LoVo (cell line): ENCODE measurements around the gene DPP7.

Experiments used
- DNase-seq: peaks from one replicate; pipeline ENCODE4 v3.0.0-alpha.2; 2016; ENCODE audit warnings: low spot score

DPP7 gene

GRCh38 chr9:137114613-137115393 lies at the start of gene DPP7:
DPP7 (minus strand) TSS chr9:137114733; CDS start chr9:137114713, 20 bp downstream.
- peak; percentile 75 for DNase-seq

- no peak for DNase-seq
Measured at GRCh38 chr9:137163805-137164204, 49.3 kb upstream of the DPP7 start.

DNA sequence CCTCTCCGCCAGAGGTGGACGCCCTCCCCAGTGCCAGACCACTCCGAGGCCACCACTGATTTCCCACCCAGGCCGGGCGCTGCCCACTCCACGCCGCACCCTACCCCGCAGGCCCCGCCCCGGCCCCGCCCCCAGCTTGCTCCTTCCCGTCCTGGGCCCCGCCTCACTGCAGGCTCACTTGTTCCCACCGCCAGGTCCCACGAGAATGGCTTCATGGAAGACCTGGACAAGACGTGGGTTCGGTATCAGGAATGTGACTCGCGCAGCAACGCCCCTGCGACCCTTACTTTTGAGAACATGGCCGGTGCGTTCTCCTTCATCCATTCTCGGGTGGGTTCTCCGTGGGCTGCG lies 48.8 kb upstream of the DPP7 start:
- no peak for DNase-seq

DNA sequence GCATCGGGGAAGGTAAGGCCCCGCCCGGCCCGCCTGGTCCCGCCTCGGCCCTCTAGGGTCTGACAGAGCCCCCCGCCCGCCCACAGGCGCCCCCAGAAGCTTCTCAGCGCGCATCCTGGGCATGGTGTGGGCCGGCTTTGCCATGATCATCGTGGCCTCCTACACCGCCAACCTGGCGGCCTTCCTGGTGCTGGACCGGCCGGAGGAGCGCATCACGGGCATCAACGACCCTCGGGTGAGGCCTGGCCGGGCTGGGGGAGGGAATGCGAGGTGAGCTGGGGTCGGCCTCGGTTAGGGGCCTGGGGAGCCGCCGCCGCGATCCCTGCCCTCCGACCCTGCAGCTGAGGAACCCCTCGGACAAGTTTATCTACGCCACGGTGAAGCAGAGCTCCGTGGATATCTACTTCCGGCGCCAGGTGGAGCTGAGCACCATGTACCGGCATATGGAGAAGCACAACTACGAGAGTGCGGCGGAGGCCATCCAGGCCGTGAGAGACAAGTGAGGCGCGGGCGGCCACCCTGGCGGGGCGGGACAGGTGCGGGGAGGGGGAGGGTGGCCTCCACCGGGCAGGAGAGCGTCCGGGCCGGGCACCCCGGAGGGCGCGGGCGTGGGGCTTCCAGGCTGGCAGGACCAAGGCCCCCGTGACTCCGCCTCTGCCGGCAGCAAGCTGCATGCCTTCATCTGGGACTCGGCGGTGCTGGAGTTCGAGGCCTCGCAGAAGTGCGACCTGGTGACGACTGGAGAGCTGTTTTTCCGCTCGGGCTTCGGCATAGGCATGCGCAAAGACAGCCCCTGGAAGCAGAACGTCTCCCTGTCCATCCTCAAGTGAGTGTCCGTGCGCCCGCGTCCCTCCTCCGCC lies 48.2 kb upstream of the DPP7 start:
- no peak for DNase-seq

DNA sequence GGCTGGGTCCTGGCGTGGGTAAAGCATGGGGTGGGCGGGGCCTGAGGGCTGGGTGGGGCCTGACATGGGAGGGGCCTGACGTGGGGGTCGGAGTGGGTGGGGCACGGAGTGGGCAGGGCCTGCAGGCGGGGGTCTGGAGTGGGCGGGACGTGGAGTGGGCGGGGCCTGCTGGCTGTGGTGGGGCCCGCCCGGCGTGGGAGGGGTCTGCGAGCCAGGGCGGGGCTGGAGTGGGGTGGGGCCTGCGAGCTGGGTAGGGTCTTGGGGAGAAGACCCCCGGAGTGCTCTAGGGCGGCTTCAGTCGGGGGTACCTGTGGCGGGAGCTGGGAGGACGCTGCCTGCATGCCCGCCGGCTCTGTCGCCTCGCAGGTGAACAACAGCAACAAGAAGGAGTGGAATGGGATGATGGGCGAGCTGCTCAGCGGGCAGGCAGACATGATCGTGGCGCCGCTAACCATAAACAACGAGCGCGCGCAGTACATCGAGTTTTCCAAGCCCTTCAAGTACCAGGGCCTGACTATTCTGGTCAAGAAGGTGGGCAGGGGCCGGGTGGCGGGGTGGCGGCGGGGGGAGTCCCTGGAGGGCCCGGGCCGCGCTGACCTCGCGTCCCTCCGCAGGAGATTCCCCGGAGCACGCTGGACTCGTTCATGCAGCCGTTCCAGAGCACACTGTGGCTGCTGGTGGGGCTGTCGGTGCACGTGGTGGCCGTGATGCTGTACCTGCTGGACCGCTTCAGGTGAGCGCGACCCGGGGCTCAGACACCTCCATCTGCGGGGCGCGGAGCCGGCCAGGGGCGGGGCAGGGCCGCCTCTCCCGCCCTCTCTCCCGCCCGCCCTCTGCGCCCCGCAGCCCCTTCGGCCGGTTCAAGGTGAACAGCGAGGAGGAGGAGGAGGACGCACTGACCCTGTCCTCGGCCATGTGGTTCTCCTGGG lies 47.3 kb upstream of the DPP7 start:
- DNase-seq: no peak

GRCh38 chr9:137160716-137161557 lies 46.4 kb upstream of the DPP7 start:
- no peak for DNase-seq

GRCh38 chr9:137160054-137160425 lies 45.5 kb upstream of the DPP7 start:
- no peak for DNase-seq

DNA sequence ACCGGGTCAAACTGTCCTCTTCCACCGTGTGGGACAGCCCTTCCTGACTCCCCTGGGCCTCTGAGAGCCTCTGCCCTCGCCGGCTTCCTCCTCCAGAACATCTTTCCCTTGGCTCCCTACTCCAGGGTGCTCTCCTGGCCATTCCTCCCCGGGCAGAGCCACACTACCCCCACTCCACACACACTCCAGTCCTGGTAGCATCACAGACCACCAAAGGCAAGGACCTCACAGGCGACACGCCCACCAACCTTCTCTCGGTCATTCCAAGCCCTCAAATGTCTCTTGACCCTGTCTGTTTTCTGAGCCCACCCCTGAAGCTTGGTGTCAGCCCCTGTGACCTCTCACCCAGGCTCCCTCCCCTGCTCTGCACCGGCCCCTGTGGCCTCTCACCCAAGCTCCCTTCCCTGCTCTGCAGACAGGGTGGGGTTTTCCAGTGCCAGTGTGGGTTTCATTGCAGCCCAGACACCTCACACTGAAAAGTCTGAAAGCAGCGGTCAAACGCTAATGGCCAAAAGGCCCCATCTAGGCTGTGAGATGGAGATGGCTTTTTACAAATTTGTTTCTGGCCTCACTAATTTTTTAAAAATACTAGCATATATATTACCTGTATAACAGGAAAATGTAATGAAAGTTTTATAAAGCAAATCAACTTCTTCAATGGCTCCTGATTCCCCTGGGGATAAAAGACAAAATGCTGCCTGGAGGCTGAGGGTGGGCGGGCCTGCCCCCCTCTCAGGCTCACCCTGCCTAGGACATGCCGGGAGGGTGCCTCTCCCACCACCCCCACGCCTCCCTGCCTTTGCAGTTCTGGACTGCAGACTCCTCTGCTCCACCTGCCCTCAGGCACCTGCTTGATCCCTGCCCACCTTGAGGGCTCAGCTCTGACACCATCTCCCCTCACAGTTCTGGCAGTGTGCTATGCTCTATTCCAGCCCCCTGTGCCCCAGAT lies 44.8 kb upstream of the DPP7 start:
- no peak for DNase-seq

- no peak for DNase-seq
Measured at GRCh38 chr9:137158625-137159024, 44.1 kb upstream of the DPP7 start.

DNA sequence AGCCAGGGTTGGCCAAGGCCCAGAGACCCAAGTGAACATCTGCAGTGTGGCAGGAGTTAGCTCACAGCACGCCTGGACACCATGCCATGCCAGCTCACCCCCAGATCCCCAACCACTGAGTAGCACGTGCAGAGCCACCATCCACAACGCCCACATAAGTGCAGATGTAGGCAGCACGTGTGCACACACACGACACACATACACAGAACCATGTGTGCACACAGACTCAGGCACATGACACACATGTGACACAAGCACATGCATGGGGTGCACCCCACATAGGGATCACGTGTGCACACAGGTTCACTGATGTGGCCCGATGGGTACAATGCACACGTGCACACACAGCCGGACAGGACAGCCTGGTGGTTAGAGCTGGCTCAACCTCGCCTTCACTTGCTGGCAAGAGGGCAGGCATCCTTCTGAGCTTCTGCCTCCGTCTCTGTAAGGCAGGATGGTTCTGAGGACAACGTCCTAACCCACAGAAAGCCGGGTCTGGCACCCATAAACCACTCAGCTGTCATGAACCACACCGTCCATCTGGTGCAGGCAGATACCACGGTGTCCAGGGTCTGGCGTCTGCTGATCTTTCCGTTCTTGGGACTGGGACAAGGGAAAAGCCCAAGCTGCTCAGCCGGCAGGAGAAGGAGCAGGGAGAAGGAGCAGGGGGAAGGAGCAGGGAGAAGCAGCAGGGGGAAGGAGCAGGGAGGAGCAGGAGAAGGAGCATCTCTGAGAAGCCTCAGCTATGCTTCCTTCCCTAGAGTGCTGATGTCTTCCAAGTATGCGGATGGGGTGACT lies 43.3 kb upstream of the DPP7 start:
- DNase-seq: no peak

GRCh38 chr9:137156567-137157375 lies 42.2 kb upstream of the DPP7 start:
- DNase-seq: no peak

DNA sequence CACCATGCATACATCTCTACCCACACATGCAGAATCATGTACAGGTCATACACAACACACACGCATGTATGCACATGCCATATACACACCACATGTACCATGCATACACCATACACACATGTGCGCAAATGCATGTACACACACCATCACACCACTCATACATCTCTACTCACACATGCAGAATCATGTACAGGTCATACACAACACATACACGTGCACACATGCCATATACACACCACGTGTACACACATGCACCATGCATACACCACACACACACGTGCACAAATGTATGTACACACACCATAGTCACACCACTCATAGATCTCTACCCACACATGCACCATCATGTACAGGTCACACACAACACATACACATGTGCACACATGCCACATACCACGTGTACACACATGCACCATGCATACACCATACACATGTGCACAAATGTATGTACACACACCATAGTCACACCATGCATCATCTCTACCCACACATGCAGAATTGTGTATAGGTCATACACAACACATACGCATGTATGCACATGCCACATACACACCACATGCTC lies 38.4 kb upstream of the DPP7 start:
- DNase-seq: no peak

DNA sequence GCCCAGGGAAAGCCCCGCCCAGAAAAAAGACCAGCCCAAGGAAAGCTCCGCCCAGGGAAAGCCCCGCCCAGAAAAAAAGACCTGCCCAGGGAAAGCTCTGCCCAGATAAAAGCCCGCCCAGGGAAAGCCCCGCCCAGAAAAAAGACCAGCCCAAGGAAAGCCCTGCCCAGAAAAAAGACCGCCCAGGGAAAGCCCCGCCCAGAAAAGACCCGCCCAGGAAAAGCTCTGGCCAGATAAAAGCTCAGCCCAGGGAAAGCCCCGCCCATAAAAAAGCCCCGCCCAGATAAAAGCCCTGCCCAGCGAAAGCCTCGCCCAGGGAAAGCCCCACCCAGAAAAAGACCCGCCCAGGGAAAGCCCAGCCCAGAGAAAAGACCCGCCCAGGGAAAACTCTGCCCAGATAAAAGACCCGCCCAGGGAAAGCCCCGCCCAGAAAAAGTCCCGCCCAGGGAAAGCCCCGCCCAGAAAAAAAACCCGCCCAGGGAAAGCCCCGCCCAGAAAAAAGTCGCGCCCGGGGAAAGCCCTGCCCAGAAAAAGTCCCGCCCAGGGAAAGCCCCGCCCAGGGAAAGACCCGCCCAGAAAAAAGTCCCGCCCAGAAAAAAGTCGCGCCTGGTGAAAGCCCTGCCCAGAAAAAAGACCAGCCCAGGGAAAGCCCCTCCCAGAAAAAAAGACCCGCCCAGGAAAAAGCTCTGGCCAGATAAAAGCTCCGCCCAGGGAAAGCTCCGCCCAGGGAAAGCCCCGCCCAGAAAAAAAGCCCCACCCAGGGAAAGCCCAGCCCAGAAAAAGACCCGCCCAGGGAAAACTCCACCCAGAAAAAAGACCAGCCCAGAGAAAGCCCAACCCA lies 36.3 kb upstream of the DPP7 start:
- DNase-seq: peak; percentile 75

- DNase-seq: peak; percentile 61
Measured at GRCh38 chr9:137149942-137150616, 35.5 kb upstream of the DPP7 start.

DNA sequence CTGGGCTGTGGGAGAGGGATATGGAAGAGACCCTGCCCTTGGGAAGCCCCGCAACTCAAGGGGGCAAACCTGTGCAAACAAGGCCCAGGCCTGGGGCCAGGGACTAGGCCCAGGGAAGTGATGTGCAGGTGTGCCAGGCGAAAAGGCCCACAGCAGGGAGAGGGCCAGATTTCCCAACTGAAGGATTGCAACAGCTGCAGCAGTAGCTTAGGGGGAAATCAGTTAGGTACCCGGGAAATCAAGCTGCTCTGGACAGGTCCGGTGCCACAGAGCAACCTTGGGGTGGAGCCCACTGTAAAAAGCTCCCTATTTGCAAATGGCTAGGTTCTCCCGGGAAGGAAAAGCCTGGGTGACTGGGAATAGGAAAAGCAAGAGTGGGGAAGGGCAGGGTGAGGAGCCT lies 34.8 kb upstream of the DPP7 start:
- DNase-seq: no peak

GRCh38 chr9:137148661-137149060 lies 34.1 kb upstream of the DPP7 start:
- no peak for DNase-seq

DNA sequence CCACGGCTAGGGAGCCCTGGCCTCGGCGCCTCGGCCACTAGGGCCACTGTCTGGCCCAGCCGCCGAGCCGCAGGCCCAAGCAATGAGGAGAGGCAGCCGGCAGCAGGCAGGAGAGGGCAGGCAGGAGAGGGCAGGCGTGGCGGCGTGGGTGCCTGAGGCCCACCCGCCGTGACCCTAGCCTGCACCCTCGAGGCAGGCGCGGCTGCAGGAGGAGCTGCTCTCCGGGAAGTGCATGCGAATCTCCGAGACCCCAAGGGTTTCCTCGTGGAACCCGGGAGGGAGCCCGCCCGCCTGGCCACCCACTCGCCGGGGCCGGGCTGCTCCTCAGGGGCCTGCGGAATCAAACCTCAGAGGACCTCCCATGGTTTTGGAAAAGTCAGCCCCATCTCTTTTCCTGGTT lies 33.7 kb upstream of the DPP7 start:
- DNase-seq: no peak
